SU-DHL-6 (cell line): ENCODE measurements around the gene ATP8A2.

Source experiments
- H2AFZ ChIP-seq: fragments of 200-600 bp; sonication (generic); 2 replicates; pipeline ENCODE4 v1.6.1; 2014; ENCODE audit warnings: low read depth, mild to moderate bottlenecking, moderate library complexity, mixed read lengths, antibody characterized with exemption, low read length; ENCODE audit not compliant: severe bottlenecking
- H3F3A ChIP-seq: fragments of 200-600 bp; shearing (Covaris generic); 2 replicates; pipeline ENCODE4 v1.6.0; 2016; ENCODE audit warnings: antibody characterized with exemption, mild to moderate bottlenecking; ENCODE audit not compliant: insufficient read depth
- H3K27ac ChIP-seq: fragments of 200-600 bp; sonication (generic); 2 replicates; pipeline ENCODE4 v1.5.1; 2016; ENCODE audit warnings: low read depth, mild to moderate bottlenecking, low read length, moderate library complexity, mixed read lengths
- H3K27me3 ChIP-seq: fragments of 200-600 bp; sonication (generic), shearing (Covaris generic); 2 replicates; pipeline ENCODE4 v1.6.0; 2014; ENCODE audit warnings: mild to moderate bottlenecking, low read length
- H3K36me3 ChIP-seq: fragments of 200-600 bp; sonication (generic); 2 replicates; pipeline ENCODE4 v1.6.1; 2014; ENCODE audit warnings: mild to moderate bottlenecking, low read length, mixed read lengths
- H3K4me2 ChIP-seq: fragments of 300-600, 200-600 bp; shearing (Covaris generic), sonication (generic); 2 replicates; pipeline ENCODE4 v1.6.0; 2014; ENCODE audit warnings: low read length, low read depth, mild to moderate bottlenecking; ENCODE audit not compliant: poor library complexity, severe bottlenecking
- H3K4me3 ChIP-seq: fragments of 200-600 bp; sonication (generic); 2 replicates; pipeline ENCODE4 v1.5.1; 2014; ENCODE audit warnings: antibody characterized with exemption, low read length, mild to moderate bottlenecking, mixed read lengths; ENCODE audit not compliant: insufficient read depth, poor library complexity, severe bottlenecking
- H3K79me2 ChIP-seq: fragments of 200-600 bp; sonication (generic); 2 replicates; pipeline ENCODE4 v1.6.1; 2014; ENCODE audit warnings: mild to moderate bottlenecking, low read length, moderate library complexity; ENCODE audit not compliant: insufficient read depth
- H3K9ac ChIP-seq: fragments of 200-600 bp; sonication (generic); 2 replicates; pipeline ENCODE4 v1.7.0; 2014; ENCODE audit warnings: mild to moderate bottlenecking, low read length
- H3K9me2 ChIP-seq: fragments of 200-600 bp; sonication (generic); replicated peaks from 2 replicates; pipeline ENCODE4 v1.6.1; 2014; ENCODE audit warnings: low read length; ENCODE audit not compliant: insufficient read depth
- H3K9me3 ChIP-seq: fragments of 200-600 bp; sonication (generic); 2 replicates; pipeline ENCODE4 v1.6.1; 2014; ENCODE audit warnings: low read length, mixed read lengths; ENCODE audit not compliant: insufficient read depth
- H4K20me1 ChIP-seq: fragments of 200-600 bp; sonication (generic); 2 replicates; pipeline ENCODE4 v1.6.1; 2014; ENCODE audit warnings: low read depth, mild to moderate bottlenecking, antibody characterized with exemption, low read length, moderate library complexity, mixed read lengths
- CTCF ChIP-seq: fragments of 200-600 bp; sonication (generic); IDR thresholded peaks from one replicate; pipeline ENCODE4 v1.5.1; 2017; ENCODE audit warnings: antibody characterized with exemption, mild to moderate bottlenecking, low read length, moderate library complexity; ENCODE audit not compliant: insufficient read depth, poor library complexity, severe bottlenecking
- EZH2phosphoT487 ChIP-seq: fragments of 200-600 bp; sonication (generic), shearing (Covaris generic); conservative IDR thresholded peaks from 2 replicates; pipeline ENCODE4 v1.6.1; 2018; ENCODE audit warnings: mild to moderate bottlenecking, antibody characterized with exemption, low read length, moderate library complexity, mixed read lengths

The ATP8A2 gene

GRCh38 chr13:25766576-25766975, 394.8 kb downstream of the ATP8A2 start:
- no peaks in the 10 kb centered on the region for H3F3A ChIP-seq
- H3K27me3 ChIP-seq: no peaks in the 10 kb centered on the region
- no peak overlapping the region for H3K27ac ChIP-seq
- H3K9ac ChIP-seq: no peak overlapping the region
- H3K9me2 ChIP-seq: no peaks in the 10 kb centered on the region
- H3K4me3 ChIP-seq: no peak overlapping the region
- H3K4me2 ChIP-seq: no peak overlapping the region
- no peak overlapping the region for H2AFZ ChIP-seq
- H3K79me2 ChIP-seq: no peaks in the 10 kb centered on the region
- no peak for TF ChIP-seq EZH2phosphoT487
- no peak for TF ChIP-seq CTCF
- no peaks in the 10 kb centered on the region for H3K36me3 ChIP-seq
- no peaks in the 10 kb centered on the region for H4K20me1 ChIP-seq
- H3K9me3 ChIP-seq: no peaks in the 10 kb centered on the region

GRCh38 chr13:25766991-25767390, 395.2 kb downstream of the ATP8A2 start:
- Histone ChIP-seq H3K4me3 (no peak overlapping the region), H3K27me3 (no peaks in the 10 kb centered on the region), H3F3A (no peaks in the 10 kb centered on the region), H3K9ac (no peak overlapping the region), H3K27ac (no peak overlapping the region), H3K4me2 (no peak overlapping the region), H3K9me2 (no peaks in the 10 kb centered on the region), H3K79me2 (no peaks in the 10 kb centered on the region), H3K36me3 (no peaks in the 10 kb centered on the region), H4K20me1 (no peaks in the 10 kb centered on the region), H3K9me3 (no peaks in the 10 kb centered on the region), H2AFZ (no peak overlapping the region)
- TF ChIP-seq EZH2phosphoT487: no peak
- no peak for TF ChIP-seq CTCF

- TF ChIP-seq EZH2phosphoT487 (no peak), CTCF (no peak)
- no peaks in the 10 kb centered on the region for H4K20me1 ChIP-seq
- H3F3A ChIP-seq: no peaks in the 10 kb centered on the region
Observed at GRCh38 chr13:25768376-25768775, 396.6 kb downstream of the ATP8A2 start.

More at GRCh38 chr13:25768376-25768775, 396.6 kb downstream of the ATP8A2 start:
- no peaks in the 10 kb centered on the region for H3K27me3 ChIP-seq
- no peak overlapping the region for H3K4me2 ChIP-seq
- H3K9ac ChIP-seq: no peak overlapping the region
- no peaks in the 10 kb centered on the region for H3K9me2 ChIP-seq
- no peaks in the 10 kb centered on the region for H3K9me3 ChIP-seq
- H3K27ac ChIP-seq: no peak overlapping the region
- no peaks in the 10 kb centered on the region for H3K36me3 ChIP-seq
- no peak overlapping the region for H2AFZ ChIP-seq
- H3K79me2 ChIP-seq: no peaks in the 10 kb centered on the region
- no peak overlapping the region for H3K4me3 ChIP-seq
